ENCODE results near the gene FARP1. TPM values are rescaled to one million over a fixed set of nuclear protein-coding genes. Genes with fewer than 3 reads are reported as not detected.

Gene FARP1
- total and polyA plus RNA-seq, 3 experiments from 2014 or later: 0.16 to 0.27 (median 0.26) TPM

DNA sequence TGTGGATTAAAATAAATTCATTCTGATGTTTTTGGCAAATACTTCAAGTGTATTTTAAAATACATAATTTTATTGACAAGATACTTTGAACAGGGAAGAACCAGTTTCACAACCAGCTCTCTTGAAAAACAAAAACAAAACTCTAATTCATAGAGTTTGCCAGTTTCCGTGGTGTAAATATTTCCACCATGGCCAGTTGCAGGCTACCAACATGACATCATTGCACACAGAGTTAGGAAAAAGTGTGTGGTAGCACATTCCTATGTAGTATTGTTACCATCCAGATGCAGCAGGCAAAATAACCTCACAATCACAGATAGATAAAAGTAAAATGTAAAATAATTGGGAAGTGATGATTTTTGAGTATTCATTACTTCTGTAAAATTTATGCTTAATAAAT lies 41.9 kb downstream of the FARP1 start:
- H3K27ac ChIP-seq (ENCODE audit: low read depth, low read length): no peak overlapping the region
- no peaks in the 10 kb centered on the region for H3K4me1 ChIP-seq (ENCODE audit: insufficient read depth, low read length)
- no peaks in the 10 kb centered on the region for H3K27me3 ChIP-seq (ENCODE audit: insufficient read depth, low read length, poor library complexity, severe bottlenecking)
- H3K36me3 ChIP-seq (ENCODE audit: insufficient read depth, low read length): no peaks in the 10 kb centered on the region
- H3K36me3 Mint-ChIP-seq: no peaks in the 10 kb centered on the region
- H3K27ac Mint-ChIP-seq: no peak overlapping the region
- no peak overlapping the region for H3K4me3 ChIP-seq (ENCODE audit: low read length)
- peaks cover 4 to 7% of the 10 kb centered on the region in 2 donors for H3K27me3 Mint-ChIP-seq
- DNase-seq: no peak
- H3K4me3 Mint-ChIP-seq: no peak overlapping the region
- no peaks in the 10 kb centered on the region for H3K9me3 ChIP-seq (ENCODE audit: low read length)
- ChIA-PET CTCF (no interaction called here), POLR2A (no interaction called here)
- peaks cover 0 to 3% (median 0%) of the 10 kb centered on the region in 5 donors for H3K9me3 Mint-ChIP-seq
- H3K4me1 Mint-ChIP-seq: no peaks in the 10 kb centered on the region

DNA sequence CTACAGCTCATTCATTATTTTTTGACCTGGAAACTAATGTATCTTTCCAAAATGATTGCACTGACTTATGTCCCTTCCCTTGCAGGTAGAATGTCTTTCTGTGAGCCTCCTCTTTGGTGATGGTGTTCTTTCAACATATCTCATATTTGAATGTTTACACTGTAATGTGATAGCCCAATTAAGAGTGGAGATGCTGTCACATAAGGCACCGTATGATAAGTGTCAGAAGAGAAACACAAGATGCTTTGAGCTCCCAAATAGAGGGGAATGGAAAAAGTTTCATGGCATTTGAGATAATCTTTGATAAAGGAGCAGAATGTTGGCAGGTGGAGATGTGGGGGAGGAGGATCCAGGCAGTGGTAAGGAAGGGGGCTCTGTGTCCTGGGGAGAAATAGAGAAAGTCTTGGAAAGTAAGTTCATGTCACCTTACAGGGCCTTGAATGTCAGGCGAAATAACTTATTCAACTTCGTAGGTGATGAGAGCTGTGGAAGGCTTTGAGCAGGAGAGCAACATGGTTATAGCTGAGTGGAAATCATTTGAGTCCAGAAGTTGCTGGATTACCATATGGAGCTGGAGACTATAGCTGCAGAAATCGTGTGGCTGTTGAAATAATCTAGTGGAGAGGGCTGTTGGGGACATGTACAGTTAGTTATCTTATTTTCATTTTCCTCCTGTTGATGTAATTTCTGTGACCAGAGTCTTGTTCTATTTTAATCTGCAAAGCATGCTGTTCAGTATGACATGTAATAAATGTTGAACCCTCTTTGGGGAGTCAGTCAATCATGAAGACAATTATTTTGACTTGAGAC lies 44.5 kb downstream of the FARP1 start:
- no peaks in the 10 kb centered on the region for H3K9me3 ChIP-seq (ENCODE audit: low read length)
- no peak overlapping the region for H3K27ac ChIP-seq (ENCODE audit: low read depth, low read length)
- H3K4me1 Mint-ChIP-seq: no peaks in the 10 kb centered on the region
- H3K4me3 Mint-ChIP-seq: no peak overlapping the region
- no peak overlapping the region for H3K27ac Mint-ChIP-seq
- no peak overlapping the region for H3K4me3 ChIP-seq (ENCODE audit: low read length)
- no peaks in the 10 kb centered on the region for H3K27me3 ChIP-seq (ENCODE audit: insufficient read depth, low read length, poor library complexity, severe bottlenecking)
- H3K36me3 Mint-ChIP-seq: no peaks in the 10 kb centered on the region
- peaks cover 0 to 2% (median 0%) of the 10 kb centered on the region in 5 donors for H3K9me3 Mint-ChIP-seq
- H3K36me3 ChIP-seq (ENCODE audit: insufficient read depth, low read length): no peaks in the 10 kb centered on the region
- ChIA-PET POLR2A (no interaction called here), CTCF (no interaction called here)
- H3K27me3 Mint-ChIP-seq: peaks cover 4 to 8% of the 10 kb centered on the region in 2 donors
- no peaks in the 10 kb centered on the region for H3K4me1 ChIP-seq (ENCODE audit: insufficient read depth, low read length)
- DNase-seq: no peak

- H3K36me3 ChIP-seq (ENCODE audit: insufficient read depth, low read length): no peaks in the 10 kb centered on the region
- Mint-ChIP-seq H3K27me3 (peaks cover 5 to 7% of the 10 kb centered on the region in 2 donors), H3K4me1 (no peaks in the 10 kb centered on the region), H3K27ac (no peak overlapping the region), H3K36me3 (no peaks in the 10 kb centered on the region), H3K4me3 (no peak overlapping the region), H3K9me3 (peaks cover 0 to 2% (median 0%) of the 10 kb centered on the region in 5 donors)
- no peak for DNase-seq
- ChIA-PET POLR2A (no interaction called here), CTCF (no interaction called here)
- H3K27me3 ChIP-seq (ENCODE audit: insufficient read depth, low read length, poor library complexity, severe bottlenecking): no peaks in the 10 kb centered on the region
- H3K27ac ChIP-seq (ENCODE audit: low read depth, low read length): no peak overlapping the region
- no peaks in the 10 kb centered on the region for H3K4me1 ChIP-seq (ENCODE audit: insufficient read depth, low read length)
- H3K4me3 ChIP-seq (ENCODE audit: low read length): no peak overlapping the region
- no peaks in the 10 kb centered on the region for H3K9me3 ChIP-seq (ENCODE audit: low read length)
Observed at GRCh38 chr13:98187965-98188261, 45.0 kb downstream of the FARP1 start.

- H3K4me3 ChIP-seq (ENCODE audit: low read length): no peak overlapping the region
- H3K27me3 ChIP-seq (ENCODE audit: insufficient read depth, low read length, poor library complexity, severe bottlenecking): no peaks in the 10 kb centered on the region
- CTCF ChIA-PET: no interaction called here
- no peaks in the 10 kb centered on the region for H3K36me3 ChIP-seq (ENCODE audit: insufficient read depth, low read length)
- Mint-ChIP-seq H3K27ac (no peak overlapping the region), H3K4me1 (no peaks in the 10 kb centered on the region), H3K27me3 (peaks cover 5 to 7% of the 10 kb centered on the region in 2 donors), H3K36me3 (no peaks in the 10 kb centered on the region), H3K9me3 (peaks cover 0 to 2% (median 0%) of the 10 kb centered on the region in 5 donors), H3K4me3 (no peak overlapping the region)
- POLR2A ChIA-PET: interaction anchor here (0.6 kb wide), 1 partner anchor 348 kb away, joined by 8 read pairs; no protein-coding TSS in a partner anchor
- DNase-seq: no peak
- no peak overlapping the region for H3K27ac ChIP-seq (ENCODE audit: low read depth, low read length)
- no peaks in the 10 kb centered on the region for H3K9me3 ChIP-seq (ENCODE audit: low read length)
- no peaks in the 10 kb centered on the region for H3K4me1 ChIP-seq (ENCODE audit: insufficient read depth, low read length)
Observed at GRCh38 chr13:98188544-98189166, 45.8 kb downstream of the FARP1 start.

- no peak overlapping the region for H3K27ac ChIP-seq (ENCODE audit: low read depth, low read length)
- no peaks in the 10 kb centered on the region for H3K9me3 ChIP-seq (ENCODE audit: low read length)
- peaks cover 5 to 7% of the 10 kb centered on the region in 2 donors for H3K27me3 Mint-ChIP-seq
- DNase-seq: no peak
- H3K27ac Mint-ChIP-seq: no peak overlapping the region
- H3K27me3 ChIP-seq (ENCODE audit: insufficient read depth, low read length, poor library complexity, severe bottlenecking): no peaks in the 10 kb centered on the region
- H3K4me1 ChIP-seq (ENCODE audit: insufficient read depth, low read length): no peaks in the 10 kb centered on the region
- ChIA-PET CTCF (no interaction called here), POLR2A (no interaction called here)
- no peaks in the 10 kb centered on the region for H3K4me1 Mint-ChIP-seq
- no peak overlapping the region for H3K4me3 Mint-ChIP-seq
- H3K36me3 Mint-ChIP-seq: no peaks in the 10 kb centered on the region
- H3K9me3 Mint-ChIP-seq: peaks cover 0 to 2% (median 0%) of the 10 kb centered on the region in 5 donors
- H3K4me3 ChIP-seq (ENCODE audit: low read length): no peak overlapping the region
- no peaks in the 10 kb centered on the region for H3K36me3 ChIP-seq (ENCODE audit: insufficient read depth, low read length)
Observed at GRCh38 chr13:98189841-98190505, 47.1 kb downstream of the FARP1 start.

DNA sequence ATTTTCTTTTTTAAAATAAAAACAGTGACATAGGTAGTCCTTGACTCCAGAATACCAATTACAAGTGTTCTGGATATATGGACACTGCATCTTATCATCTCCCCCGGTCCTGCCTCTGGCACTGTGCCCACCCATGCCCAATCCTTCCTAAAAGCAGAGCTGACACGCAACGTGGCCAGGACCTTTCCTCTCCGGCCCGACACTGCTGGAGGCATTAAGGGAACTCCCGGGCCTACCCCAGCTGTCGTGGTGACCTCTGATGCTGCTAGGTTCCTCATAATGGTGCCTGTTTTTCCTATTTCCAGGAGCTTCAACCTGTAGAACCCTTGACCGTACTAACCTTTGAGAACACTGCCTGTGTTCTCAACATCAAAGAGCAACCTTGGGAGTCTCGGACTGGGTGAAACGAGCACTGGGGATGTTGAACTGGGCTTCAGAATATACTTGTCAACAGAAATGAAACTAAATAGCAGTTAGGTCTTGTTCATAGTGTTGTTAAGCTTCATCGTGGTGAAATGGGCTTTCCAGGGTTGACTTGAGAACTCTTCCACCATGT lies 48.1 kb downstream of the FARP1 start:
- Mint-ChIP-seq H3K4me1 (no peaks in the 10 kb centered on the region), H3K36me3 (no peaks in the 10 kb centered on the region), H3K4me3 (no peak overlapping the region), H3K9me3 (peaks cover 0 to 2% (median 0%) of the 10 kb centered on the region in 5 donors), H3K27me3 (peaks cover 5 to 7% of the 10 kb centered on the region in 2 donors), H3K27ac (no peak overlapping the region)
- Histone ChIP-seq H3K27me3 (ENCODE audit: insufficient read depth, low read length, poor library complexity, severe bottlenecking) (no peaks in the 10 kb centered on the region), H3K36me3 (ENCODE audit: insufficient read depth, low read length) (no peaks in the 10 kb centered on the region), H3K4me1 (ENCODE audit: insufficient read depth, low read length) (no peaks in the 10 kb centered on the region), H3K27ac (ENCODE audit: low read depth, low read length) (no peak overlapping the region), H3K4me3 (ENCODE audit: low read length) (no peak overlapping the region), H3K9me3 (ENCODE audit: low read length) (no peaks in the 10 kb centered on the region)
- ChIA-PET POLR2A (no interaction called here), CTCF (no interaction called here)
- no peak for DNase-seq

DNA sequence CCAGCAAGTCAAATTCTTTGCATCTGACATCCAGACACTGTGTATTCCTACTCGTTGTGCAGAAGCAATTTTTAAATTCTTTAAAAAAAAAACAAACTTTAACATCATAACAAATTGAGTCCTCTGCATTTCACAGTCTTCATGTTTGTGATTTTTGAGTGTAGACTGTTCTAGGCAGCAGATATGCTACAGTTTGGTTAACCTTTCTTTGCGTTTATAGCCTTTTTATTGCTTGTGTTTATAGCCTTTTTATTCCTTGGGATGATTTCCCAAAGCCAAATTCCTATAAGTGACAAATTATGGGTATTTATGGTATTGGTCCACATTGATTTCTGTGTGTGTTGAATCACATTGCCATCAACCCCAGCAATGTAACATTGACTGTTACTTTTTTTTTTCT lies 49.1 kb downstream of the FARP1 start:
- peaks cover 3 to 5% of the 10 kb centered on the region in 2 donors for H3K27me3 Mint-ChIP-seq
- H3K4me3 ChIP-seq (ENCODE audit: low read length): no peak overlapping the region
- no peak overlapping the region for H3K27ac ChIP-seq (ENCODE audit: low read depth, low read length)
- H3K4me3 Mint-ChIP-seq: no peak overlapping the region
- ChIA-PET CTCF (no interaction called here), POLR2A (no interaction called here)
- no peaks in the 10 kb centered on the region for H3K36me3 ChIP-seq (ENCODE audit: insufficient read depth, low read length)
- H3K36me3 Mint-ChIP-seq: no peaks in the 10 kb centered on the region
- DNase-seq: no peak
- H3K27ac Mint-ChIP-seq: no peak overlapping the region
- no peaks in the 10 kb centered on the region for H3K4me1 ChIP-seq (ENCODE audit: insufficient read depth, low read length)
- peaks cover 0 to 2% (median 0%) of the 10 kb centered on the region in 5 donors for H3K9me3 Mint-ChIP-seq
- no peaks in the 10 kb centered on the region for H3K27me3 ChIP-seq (ENCODE audit: insufficient read depth, low read length, poor library complexity, severe bottlenecking)
- H3K9me3 ChIP-seq (ENCODE audit: low read length): no peaks in the 10 kb centered on the region
- no peaks in the 10 kb centered on the region for H3K4me1 Mint-ChIP-seq

All from CD8-positive, alpha-beta memory T cell (primary cell).